ENCODE data around the gene DCC.

DNA sequence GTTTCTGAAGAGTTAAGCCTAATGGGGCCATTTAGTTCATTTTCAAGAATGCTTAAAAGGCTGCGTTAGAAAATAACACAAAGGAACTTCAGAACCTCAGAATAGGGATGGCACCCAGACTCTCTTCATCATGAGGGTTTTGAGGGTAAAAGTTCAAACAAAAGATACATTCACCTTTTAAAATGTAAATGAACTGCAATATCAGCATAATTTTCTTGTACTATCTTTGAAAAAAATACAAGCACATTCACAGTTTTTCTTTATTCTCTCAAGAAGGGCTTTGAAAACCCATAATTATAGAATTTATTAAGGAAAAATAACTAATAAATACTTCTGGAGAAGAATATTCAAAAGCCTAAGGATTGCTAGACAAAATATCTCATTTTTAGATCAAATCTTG lies 791.0 kb downstream of the DCC start:
- TF ChIP-seq EZH2 (IDR thresholded peaks at IDR 0.05; ENCODE audit: insufficient read depth, poor library complexity, severe bottlenecking) (no peak), EZH2phosphoT487 (IDR thresholded peaks at IDR 0.05; ENCODE audit: insufficient read depth, low read depth) (no peak)
